GM18505 (cell line): ENCODE results near the gene KCTD1.
A peak's percentile ranks its signal among the peaks of the same experiment; 100 is the strongest.

ENCODE experiments used
- ATAC-seq: cut with Tn5 transposase; IDR thresholded peaks from one replicate; pipeline ENCODE4 v1.9.1; 2021; ENCODE audit not compliant: unreplicated experiment
- POLR2A ChIP-seq: IDR thresholded peaks from 4 replicates; pipeline ENCODE4 v1.6.1; 2011; ENCODE audit warnings: borderline replicate concordance; ENCODE audit not compliant: insufficient read depth, insufficient read length; ENCODE audit errors: extremely low read depth

Gene KCTD1

GRCh38 chr18:26562568-26562967 is 14.2 kb upstream of the KCTD1 start:
- no peak for ATAC-seq

GRCh38 chr18:26561769-26562168 is 13.4 kb upstream of the KCTD1 start:
- ATAC-seq = no peak
- no peak for TF ChIP-seq POLR2A

More at GRCh38 chr18:26562568-26562967, 14.2 kb upstream of the KCTD1 start:
- TF ChIP-seq POLR2A = no peak

- peak; percentile 87 for ATAC-seq
- no peak for TF ChIP-seq POLR2A
Measured at GRCh38 chr18:26556573-26556972, 8.2 kb upstream of the KCTD1 start.

- ATAC-seq = peak; percentile 19
- TF ChIP-seq POLR2A = no peak
Measured at GRCh38 chr18:26555804-26556553, 7.6 kb upstream of the KCTD1 start.

GRCh38 chr18:26553943-26554342 is 5.6 kb upstream of the KCTD1 start:
- ATAC-seq = no peak
- no peak for TF ChIP-seq POLR2A

GRCh38 chr18:26551695-26552081 is 3.3 kb upstream of the KCTD1 start:
- TF ChIP-seq POLR2A = no peak
- no peak for ATAC-seq

- ATAC-seq = no peak
- TF ChIP-seq POLR2A = no peak
Measured at GRCh38 chr18:26550998-26551694, 2.8 kb upstream of the KCTD1 start.

GRCh38 chr18:26549263-26550094 is 1.1 kb upstream of the KCTD1 start:
- no peak for ATAC-seq
- TF ChIP-seq POLR2A = no peak

GRCh38 chr18:26547646-26548414 is 523 bp downstream of the KCTD1 start:
- peak; percentile 45 for TF ChIP-seq POLR2A
- ATAC-seq = peak; percentile 71

GRCh38 chr18:26546875-26547645 is 1.3 kb downstream of the KCTD1 start:
- no peak for TF ChIP-seq POLR2A
- no peak for ATAC-seq

GRCh38 chr18:26546170-26546874 is 2.0 kb downstream of the KCTD1 start:
- no peak for TF ChIP-seq POLR2A
- no peak for ATAC-seq
